Posterior cingulate gyrus (tissue), 11 donors: ENCODE measurements around the gene HPS3.
"Not testable (repeated sequence)": the region's sequence is repeated elsewhere in the genome, so short reads cannot be mapped to it uniquely, and the experiment has no call there.

Experiments used
- DNase-seq, 10 donors: peaks; one replicate each; pipeline versions ENCODE4 v3.0.0 to v3.0.0-alpha.2; 2020 to 2021; ENCODE audit warnings: mixed read lengths in 3 of 10
- intact Hi-C: fragments of 100-400 bp; cut with DNase I; formaldehyde crosslinking; loops from one replicate; pipeline ENCODE4 v1.15.1; 2023

The HPS3 gene

DNA sequence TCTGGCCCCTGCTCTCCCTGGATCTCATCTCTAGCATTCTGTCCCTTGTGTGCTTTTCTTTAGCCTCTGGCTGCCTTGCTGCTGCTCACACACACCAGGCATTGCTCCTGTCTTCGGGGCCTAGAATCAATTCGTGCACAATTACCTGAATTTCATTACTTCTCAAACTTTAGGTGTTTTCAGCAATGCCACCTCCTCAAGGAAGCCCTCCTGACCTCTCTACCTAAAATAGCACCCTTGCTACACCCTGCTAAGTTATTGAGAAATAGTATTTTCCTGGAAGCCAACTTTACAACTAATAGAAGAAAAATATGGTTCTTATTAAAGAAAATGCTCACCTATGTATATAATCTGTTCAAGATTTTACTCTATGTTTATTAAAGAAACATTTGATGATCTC is 51.7 kb downstream of the HPS3 start:
- intact Hi-C loops: no loop called here
- DNase-seq: no peak

DNA sequence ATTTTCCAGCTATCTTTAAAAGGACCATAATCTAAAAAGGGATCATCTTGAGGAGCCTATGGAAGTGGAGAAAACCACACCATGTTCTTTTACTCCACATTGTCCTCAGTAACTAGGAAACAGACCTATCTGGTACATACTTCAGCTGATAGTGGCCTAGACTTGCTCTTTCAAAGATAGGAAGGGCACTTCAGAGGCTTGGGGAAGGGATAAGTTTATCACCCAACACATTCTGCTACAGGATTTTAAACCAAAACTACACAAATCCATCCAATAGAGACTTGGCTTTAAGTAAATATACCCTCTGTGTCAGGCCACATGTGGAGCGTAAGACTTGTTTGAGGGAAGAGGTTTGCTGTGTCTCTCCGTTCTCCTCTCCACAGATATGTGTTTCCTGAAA is 56.8 kb downstream of the HPS3 start:
- intact Hi-C loops: no loop called here
- DNase-seq: no peak

DNA sequence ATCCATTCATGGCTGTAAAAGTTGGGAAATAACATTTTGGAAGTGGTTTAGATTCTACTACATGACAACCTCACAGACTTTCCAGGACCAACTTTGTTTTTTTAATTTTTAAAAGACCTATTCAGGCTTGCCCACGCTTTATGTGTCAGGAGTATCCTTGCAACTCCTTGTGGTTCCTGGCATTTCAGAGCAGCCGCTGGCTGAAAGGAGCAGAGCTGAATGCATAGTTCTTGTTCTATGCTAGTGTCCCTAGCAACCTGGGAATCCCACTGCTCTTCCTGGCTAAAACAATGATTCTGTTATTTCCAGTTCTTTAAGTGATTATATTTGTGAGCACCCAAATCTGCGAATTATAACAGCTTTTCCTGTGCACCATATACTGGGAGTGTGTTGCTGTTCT is 57.3 kb downstream of the HPS3 start:
- no peak for DNase-seq
- intact Hi-C loops: no loop called here

DNA sequence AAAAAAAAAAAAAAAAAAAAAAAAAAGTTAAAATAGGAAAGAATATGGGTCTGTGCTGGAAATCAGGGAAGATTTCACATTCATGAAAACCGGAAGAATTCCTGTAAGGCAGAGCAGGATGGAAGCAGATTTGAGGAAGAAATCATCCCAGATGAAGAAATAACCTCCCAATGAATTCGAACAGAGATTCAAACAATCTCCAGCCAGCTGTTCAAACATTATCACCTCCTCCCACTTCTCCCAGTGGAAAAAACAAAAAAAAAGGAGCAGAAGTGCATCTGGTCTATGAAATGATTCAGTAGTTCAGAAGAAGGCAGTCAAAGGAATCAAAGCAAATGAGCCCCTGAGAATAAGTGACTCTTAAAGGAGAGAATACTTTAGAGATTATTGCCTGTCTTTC is 59.1 kb downstream of the HPS3 start:
- intact Hi-C loops: no loop called here

DNA sequence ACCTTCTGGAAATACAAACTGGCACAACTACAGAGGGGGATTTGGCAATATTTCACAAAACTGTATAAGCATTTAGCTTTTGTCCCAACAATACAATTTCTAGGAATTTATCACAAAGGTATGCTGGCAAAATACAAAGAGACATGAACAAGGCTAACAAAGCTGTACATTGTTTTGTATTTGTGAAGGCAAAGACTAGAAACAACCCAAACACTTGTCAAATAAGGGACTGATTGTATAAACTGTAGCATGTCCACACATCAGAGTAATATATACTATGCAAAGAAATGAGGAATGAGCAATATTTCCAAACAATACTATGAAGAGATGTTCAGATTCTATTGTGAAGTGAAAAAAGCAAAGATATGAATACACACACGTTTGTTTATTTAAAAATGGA is 65.8 kb downstream of the HPS3 start:
- no peak for DNase-seq
- intact Hi-C loops: no loop called here

More for the DNA sequence above, 59.1 kb downstream of the HPS3 start:
- no peak for DNase-seq

DNA sequence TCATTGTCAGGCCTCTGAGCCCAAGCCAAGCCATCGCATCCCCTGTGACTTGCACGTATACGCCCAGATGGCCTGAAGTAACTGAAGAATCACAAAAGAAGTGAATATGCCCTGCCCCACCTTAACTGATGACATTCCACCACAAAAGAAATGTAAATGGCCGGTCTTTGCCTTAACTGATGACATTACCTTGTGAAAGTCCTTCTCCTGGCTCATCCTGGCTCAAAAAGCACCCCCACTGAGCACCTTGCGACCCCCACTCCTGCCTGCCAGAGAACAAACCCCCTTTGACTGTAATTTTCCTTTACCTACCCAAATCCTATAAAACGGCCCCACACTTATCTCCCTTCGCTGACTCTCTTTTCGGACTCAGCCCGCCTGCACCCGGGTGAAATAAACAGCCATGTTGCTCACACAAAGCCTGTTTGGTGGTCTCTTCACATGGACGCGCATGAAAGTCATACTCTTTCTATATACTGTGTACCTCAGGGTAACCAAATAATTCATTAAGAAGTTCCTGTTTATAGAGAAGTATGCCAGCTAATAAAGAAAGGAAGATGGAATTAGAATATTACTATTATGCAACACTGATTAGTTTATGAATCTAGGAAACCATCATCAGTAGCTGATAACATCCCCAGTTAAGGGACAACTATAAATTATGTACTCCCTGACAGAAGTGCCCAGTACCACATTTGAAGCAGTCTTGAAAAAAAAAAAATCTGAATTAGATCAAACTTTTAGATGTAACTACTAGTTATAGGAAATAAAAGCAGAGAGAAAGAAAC is 67.6 kb downstream of the HPS3 start:
- DNase-seq, intact Hi-C loops: not testable (repeated sequence)

DNA sequence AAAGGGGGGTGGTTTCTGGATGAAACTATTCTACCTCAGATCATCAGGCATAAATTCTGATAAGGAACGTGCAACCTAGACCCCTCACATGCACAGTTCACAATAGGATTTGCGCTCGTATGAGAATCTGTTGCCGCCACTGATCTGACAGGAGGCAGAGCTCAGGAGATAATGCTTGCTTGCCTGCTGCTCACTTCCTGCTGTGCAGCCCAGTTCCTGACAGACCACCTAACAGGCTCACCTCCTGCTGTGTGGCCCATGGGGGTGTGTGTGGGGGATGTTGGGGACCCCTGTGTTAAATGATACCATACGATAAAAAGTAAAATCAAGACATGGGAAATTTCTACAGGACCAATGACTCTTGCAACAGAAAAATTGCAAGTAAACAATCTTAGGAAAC is 68.2 kb downstream of the HPS3 start:
- DNase-seq: no peak
- intact Hi-C loops: no loop called here

DNA sequence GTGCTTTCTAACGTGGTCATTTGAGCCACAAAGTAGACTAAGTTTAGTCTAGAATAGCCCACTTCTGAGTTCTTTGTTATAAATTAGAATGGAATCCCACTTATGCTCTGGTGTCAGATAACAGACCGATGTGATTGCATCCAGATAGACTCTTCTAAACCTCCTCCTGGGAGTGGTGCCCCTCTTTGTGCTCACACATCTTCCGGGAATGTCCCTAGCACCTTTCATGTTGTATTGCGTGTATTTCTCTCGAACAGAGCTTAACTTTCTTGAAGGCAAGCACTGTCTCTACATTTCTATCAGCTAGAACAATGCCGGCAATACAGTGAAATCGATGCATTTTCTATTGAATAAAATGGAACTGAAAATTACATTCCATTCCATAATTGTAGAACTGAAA is 69.2 kb downstream of the HPS3 start:
- intact Hi-C loops: no loop called here
- DNase-seq: no peak

DNA sequence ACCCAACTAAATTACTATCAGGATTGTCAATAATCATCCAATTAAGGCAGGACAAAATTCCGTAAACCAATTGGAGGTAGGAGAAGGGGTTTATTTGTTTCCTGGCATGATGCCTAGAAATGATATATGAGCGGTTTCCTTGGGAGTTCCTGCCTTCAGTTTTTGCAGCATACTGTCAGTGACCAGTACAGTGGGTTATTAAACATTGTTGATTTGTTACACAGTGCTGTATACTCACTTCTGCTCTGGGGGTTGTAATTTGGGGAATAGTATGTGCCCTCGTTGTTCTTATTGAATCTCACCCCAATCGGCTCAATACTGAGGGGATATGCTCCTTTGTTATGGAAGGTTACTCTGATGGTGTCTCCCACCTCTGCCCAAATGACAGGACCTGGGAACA is 70.0 kb downstream of the HPS3 start:
- DNase-seq: no peak
- intact Hi-C loops: no loop called here

DNA sequence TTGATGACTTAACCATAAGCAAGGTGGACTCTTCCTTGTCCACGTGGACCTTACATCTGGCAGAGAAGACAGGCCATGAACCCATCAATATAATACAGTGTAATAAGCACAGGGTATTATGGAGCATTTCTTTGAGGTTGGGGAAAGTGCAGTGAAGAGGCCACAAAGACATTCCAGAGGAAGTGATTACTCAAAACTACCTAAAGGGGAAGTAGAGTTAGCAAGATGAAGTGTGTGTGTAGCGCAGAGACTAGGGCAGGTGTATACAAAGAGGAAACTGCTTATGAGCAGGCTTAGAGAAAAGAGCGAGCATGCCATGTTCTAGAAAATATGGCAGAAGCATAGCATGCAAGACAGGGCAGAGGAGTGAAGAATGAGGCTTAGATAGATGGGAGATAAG is 74.3 kb downstream of the HPS3 start:
- DNase-seq: no peak
- intact Hi-C loops: no loop called here

DNA sequence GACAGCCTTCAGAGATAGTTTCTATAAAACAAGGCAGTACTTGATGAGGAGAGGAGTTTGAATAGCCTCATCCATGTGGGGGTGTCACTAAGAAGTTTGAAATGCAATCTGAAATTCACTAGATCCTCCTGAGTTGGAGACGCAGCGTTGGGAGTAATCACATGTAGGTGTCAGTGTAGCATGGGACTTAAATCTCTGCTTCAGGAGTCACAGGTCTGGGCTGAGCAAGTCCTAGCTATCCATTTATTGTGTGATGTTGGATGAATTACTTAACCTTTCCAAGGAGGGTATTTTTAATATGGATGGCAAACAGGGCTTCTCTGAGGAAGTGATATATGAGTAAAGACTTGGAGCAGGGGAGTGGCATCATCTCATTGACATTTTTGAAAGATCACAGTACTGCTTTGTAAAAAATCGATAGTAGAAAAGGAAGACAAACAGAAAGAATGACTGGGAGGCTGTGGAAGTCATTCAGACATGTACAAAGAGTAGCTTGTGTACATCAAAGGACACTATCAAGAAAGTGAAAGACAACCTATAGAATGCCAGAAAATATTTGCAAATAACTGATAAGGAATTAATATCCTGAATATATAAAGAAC is 75.1 kb downstream of the HPS3 start:
- DNase-seq: no peak
- intact Hi-C loops: no loop called here

DNA sequence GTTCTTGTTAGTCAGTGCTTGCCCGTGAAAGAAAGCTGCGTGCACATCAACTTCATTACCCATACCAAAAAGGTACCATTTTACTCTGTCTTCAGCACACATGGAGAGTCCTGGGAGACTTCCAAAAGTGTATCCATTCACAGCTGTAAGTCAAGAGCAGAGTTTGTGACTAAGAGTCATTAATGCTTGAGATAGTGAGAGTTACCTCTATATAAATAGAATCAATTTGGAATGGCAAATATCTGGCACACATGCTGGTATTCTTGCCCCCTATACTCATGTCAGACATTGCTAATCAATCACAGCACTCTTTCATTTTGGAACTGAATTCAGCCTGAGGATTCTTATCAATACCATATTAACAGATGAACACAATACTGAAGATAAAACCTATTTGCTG is 78.0 kb downstream of the HPS3 start:
- DNase-seq: no peak
- intact Hi-C loops: no loop called here

DNA sequence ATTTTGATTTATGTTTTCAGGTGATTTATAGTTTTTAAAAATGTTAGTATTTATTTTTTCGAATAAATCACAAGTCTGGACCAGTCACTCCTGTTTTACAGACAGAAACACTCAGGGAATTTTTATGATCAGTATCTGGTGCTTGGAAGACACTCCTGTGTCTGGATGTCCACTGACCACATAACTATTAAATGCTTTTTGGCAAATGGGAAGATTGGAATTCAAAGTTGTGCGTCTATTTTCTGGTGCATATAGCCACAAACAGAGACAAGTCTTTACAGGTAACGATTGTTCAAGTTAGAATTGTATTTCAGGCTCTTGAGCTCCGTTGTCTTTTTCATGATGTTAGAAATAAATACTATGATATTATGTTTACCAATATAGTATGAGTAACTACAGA is 80.0 kb downstream of the HPS3 start:
- intact Hi-C loops: no loop called here
- DNase-seq: no peak

DNA sequence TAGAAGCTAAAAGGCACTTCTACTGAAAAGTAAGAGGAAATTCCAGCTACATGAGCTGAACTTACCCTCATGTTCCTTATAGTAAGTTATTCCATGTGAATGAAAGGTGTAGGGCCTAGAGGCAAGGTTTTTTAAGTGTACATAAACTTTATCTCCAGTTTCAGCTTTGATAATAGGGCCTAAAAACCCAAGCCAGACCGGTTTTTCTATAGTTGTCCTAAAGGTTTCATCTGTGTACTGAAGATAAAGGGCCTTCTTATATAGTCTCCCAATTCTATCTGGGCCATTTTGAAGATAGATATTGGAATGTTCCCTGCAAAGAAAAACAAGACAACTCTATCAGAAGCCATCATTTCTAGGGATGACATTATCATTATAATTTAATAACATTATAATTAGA is 82.9 kb downstream of the HPS3 start:
- no peak for DNase-seq
- intact Hi-C loops: no loop called here

DNA sequence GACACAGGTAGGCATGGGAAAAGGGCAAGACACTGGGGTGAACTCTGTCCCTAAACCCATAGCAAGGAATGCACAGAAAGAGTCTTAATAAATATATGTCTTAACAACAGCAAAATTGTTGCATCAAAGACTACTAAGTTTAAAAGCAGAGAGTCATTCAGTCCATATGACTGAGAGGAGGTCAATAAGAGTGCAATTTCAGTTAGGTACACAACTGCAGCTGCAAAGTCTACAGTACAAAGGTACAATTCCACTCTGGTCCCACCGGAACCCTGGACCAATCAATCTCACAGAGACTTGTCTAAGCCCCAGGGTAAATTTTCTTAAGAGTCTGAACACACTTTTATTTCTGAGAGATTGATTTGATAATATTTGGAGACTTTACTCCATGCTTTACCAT is 85.3 kb downstream of the HPS3 start:
- intact Hi-C loops: no loop called here
- no peak for DNase-seq

DNA sequence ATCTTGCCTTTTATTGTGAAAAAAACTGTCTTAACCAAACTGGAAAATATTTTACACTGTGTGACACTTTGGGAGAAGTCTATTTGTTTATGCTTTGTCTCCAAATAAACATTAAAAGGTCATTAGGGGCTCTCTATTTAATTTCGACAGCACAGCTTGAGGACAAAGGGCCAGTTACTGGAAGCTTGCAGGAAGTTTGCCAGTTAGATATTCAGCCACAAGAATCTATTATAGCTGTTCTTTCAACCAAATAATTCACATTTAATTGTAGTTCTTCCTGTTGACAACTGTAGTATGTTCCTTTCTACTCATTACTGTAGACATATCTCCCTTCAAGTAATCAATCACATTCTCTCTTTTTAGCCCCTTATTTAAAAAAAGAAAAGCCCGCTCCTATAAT is 86.1 kb downstream of the HPS3 start:
- DNase-seq: no peak
- intact Hi-C loops: no loop called here

DNA sequence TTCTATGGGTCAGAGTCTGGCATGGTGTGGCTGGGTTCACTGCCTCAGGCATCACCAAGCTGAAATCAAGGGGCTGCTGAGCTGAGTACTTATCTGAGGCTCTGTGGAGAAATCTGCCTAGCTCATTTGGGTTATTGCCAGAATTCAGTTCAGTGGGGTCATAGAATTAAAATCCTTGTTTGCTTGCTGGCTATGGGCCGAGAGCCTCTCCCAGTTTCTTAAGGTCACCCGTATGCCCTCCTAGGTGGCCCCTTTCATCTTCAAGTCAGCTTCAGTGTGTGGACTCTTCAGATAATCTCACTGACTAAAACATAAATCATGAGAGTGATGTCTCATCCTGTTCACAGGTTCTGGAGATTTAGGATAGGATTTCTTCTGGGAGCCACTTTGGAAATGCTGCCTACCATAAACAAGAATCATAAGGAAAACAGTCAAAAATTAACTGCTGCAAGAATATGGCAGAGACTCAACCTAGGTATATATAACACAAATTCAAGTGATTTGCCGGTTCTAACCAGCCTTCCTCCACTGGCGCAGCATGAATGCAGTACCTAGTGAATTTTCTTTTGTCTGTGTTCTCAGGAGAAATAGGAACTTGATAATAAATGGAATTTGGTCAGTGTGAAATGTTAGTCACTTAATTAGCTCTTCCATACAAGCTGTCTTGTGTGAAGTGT is 86.9 kb downstream of the HPS3 start:
- intact Hi-C loops: no loop called here
- no peak for DNase-seq

DNA sequence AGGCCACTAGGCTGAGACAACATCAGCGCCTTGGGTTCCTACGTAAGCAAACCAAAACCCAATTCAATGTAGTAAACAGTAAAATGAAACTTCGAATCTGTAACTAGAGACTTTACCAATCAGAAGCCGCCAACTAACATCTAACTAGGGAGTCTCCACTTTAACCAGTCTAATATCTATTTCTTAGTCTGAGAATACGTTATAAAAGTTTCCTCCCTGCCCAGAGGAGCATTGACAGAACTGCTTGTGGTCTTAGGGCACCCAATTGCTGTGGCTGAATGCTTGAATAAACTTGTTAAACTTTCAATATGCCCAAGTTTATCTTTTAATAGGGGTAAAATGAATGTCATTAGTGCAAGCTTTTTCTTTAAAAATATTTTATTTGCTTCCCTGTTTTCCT is 87.9 kb downstream of the HPS3 start:
- no peak for DNase-seq
- intact Hi-C loops: no loop called here

DNA sequence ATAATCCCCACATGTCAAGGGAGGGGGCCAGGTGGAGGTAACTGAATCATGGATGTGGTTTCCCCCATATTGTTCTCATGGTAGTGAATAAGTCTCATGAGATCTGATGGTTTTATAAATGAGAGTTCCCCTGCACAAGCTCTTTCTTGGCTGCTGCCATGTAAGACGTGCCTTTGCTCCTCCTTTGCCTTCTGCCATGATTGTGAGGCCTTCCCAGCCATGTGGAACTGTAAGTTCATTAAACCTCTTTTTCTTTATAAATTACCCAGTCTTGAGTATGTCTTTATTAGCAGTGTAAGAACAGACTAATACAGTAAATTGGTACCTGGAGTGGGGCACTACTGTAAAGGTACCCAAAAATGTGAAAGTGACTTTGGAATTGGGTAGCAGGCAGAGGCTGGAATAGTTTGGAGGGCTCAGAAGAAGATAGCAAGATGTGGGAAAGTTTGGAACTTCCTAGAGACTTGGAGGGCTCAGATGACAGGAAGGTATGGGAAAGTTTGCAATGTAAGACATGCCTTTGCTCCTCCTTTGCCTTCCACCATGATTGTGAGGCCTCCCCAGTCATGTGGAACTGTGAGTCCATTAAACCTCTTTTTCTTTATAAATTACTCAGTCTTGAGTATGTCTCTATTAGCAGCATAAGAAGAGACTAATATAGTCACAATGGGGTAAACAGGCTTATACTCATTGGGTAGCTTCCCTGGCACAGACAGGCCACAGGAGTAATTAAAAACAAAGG is 90.1 kb downstream of the HPS3 start:
- intact Hi-C loops, DNase-seq: not testable (repeated sequence)

DNA sequence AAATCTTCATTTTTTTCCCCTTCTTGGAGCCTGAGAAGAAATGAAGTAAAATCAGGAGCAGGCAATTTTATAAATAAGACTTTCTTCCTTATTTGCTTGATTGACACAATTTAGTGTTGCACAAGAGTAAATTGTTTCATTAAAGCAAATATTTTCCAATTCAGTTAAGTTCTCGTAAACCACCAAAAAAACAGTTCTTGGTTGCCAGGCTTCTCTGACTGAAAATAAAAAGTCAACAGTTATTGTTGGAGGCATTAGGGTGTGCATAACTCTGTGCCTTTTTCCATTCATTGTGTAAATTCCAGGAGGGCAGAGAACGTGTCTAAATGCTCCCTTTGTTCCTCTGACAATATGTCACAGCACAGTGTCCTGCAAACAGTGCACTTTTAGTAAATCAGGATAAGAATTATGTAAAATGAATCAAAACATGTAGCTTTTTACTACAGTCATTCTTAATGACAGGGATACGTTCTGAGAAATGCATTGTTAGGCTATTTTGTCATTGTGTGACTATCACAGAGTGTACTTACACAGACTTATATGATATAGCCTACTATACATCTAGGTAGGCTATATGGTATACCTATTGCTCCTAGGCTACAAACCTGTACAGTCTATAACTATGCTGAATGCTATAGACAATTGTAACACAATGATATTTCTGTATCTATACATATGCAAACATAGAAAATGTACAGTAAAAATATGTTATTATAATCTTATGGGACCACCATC is 92.5 kb downstream of the HPS3 start, which contains the start of gene CP:
CP (minus strand) TSS at position 47 of the 735 bp plus-strand sequence; CDS start at position 10, 37 bp downstream.
- intact Hi-C loops: no loop called here
- DNase-seq: no peak
